Astrocyte (in vitro differentiated cells and primary cell): ENCODE measurements around the gene DENND4C. TPM values are rescaled to one million over a fixed set of nuclear protein-coding genes. Genes with fewer than 3 reads are reported as not detected.
"Not testable (repeated sequence)": the region's sequence is repeated elsewhere in the genome, so short reads cannot be mapped to it uniquely, and the experiment has no call there.

Experiments used
- DNase-seq: peaks from one replicate; pipeline ENCODE4 v3.0.0-alpha.2; 2010; ENCODE audit warnings: low read depth
- FAIRE-seq: peaks from 2 replicates; lab custom pipeline; 2011; peaks lifted over from hg19 to GRCh38; lab: Jason Lieb, UNC
- H2AFZ ChIP-seq: 2 replicates; pipeline ENCODE4 v1.6.0; 2012; ENCODE audit warnings: low read depth, low read length, inconsistent platforms
- H3K27ac ChIP-seq: 2 replicates; pipeline ENCODE4 v1.5.1; 2011; ENCODE audit warnings: low read depth, low read length, inconsistent platforms
- H3K27me3 ChIP-seq: 2 replicates; pipeline ENCODE4 v1.6.0; 2011; ENCODE audit warnings: low read length, inconsistent platforms; ENCODE audit not compliant: insufficient read depth
- H3K36me3 ChIP-seq: 2 replicates; pipeline ENCODE4 v1.5.1; 2011; ENCODE audit warnings: low read length, inconsistent platforms; ENCODE audit not compliant: insufficient read depth
- H3K4me1 ChIP-seq: 2 replicates; pipeline ENCODE4 v1.5.1; 2011; ENCODE audit warnings: low read length, inconsistent platforms; ENCODE audit not compliant: insufficient read depth
- H3K4me2 ChIP-seq: 2 replicates; pipeline ENCODE4 v1.6.0; 2012; ENCODE audit warnings: low read length, inconsistent platforms
- H3K4me3 ChIP-seq: 2 replicates; pipeline ENCODE4 v1.5.1; 2011; ENCODE audit warnings: low read depth, mild to moderate bottlenecking, low read length, inconsistent platforms; ENCODE audit not compliant: insufficient read depth
- H3K79me2 ChIP-seq: 2 replicates; pipeline ENCODE4 v1.6.0; 2012; ENCODE audit warnings: mild to moderate bottlenecking, low read length, inconsistent platforms; ENCODE audit not compliant: insufficient read depth
- H3K9ac ChIP-seq: 2 replicates; pipeline ENCODE4 v1.6.0; 2012; ENCODE audit warnings: mild to moderate bottlenecking, low read length, inconsistent platforms
- H3K9me3 ChIP-seq: 2 replicates; pipeline ENCODE4 v1.5.1; 2012; ENCODE audit warnings: low read depth, mild to moderate bottlenecking, low read length, inconsistent platforms; ENCODE audit not compliant: insufficient read depth
- H4K20me1 ChIP-seq: 2 replicates; pipeline ENCODE4 v1.6.0; 2012; ENCODE audit warnings: low read length, inconsistent platforms; ENCODE audit not compliant: insufficient read depth
- H3K27ac Mint-ChIP-seq: one replicate; pipeline ENCODE4 v1.8.0; 2021; ENCODE audit warnings: mild to moderate bottlenecking, mixed read lengths; ENCODE audit not compliant: unreplicated experiment
- H3K27me3 Mint-ChIP-seq: one replicate; pipeline ENCODE4 v1.8.0; 2021; ENCODE audit warnings: low read depth, mixed read lengths; ENCODE audit not compliant: unreplicated experiment
- H3K36me3 Mint-ChIP-seq: one replicate; pipeline ENCODE4 v1.8.0; 2021; ENCODE audit warnings: low read depth, mixed read lengths; ENCODE audit not compliant: unreplicated experiment
- H3K4me1 Mint-ChIP-seq: one replicate; pipeline ENCODE4 v1.8.0; 2021; ENCODE audit warnings: low read depth, mixed read lengths; ENCODE audit not compliant: unreplicated experiment
- H3K4me3 Mint-ChIP-seq: one replicate; pipeline ENCODE4 v1.8.0; 2021; ENCODE audit warnings: mild to moderate bottlenecking, moderate library complexity, mixed read lengths; ENCODE audit not compliant: unreplicated experiment
- H3K9me3 Mint-ChIP-seq: one replicate; pipeline ENCODE4 v1.8.0; 2021; ENCODE audit warnings: mild to moderate bottlenecking, mixed read lengths; ENCODE audit not compliant: unreplicated experiment
- EZH2 ChIP-seq: IDR thresholded peaks from 2 replicates; pipeline ENCODE4 v1.6.1; 2012; ENCODE audit warnings: mild to moderate bottlenecking, low read length, inconsistent platforms; ENCODE audit not compliant: insufficient read depth
- total RNA-seq: library from RNA; stranded (reverse); gene quantifications from 2 replicates; pipeline ENCODE4 v1.2.1, GENCODE V29; 2021
- TF ChIP-seq, protein P1 (sequence below): IDR thresholded peaks from 2 replicates; pipeline ENCODE4 v1.5.1; 2011; ENCODE audit warnings: low read depth, mild to moderate bottlenecking, inconsistent platforms, low read length, moderate library complexity; ENCODE audit not compliant: insufficient read depth

The DENND4C gene
- total RNA-seq, 1 donor from 2014 or later, result 19.6 TPM

- Mint-ChIP-seq H3K27me3 (no peaks in the 10 kb centered on the region), H3K27ac (no peak overlapping the region), H3K4me1 (peaks cover 4% of the 10 kb centered on the region), H3K36me3 (no peaks in the 10 kb centered on the region), H3K4me3 (no peak overlapping the region), H3K9me3 (peaks cover 4% of the 10 kb centered on the region)
- no peaks in the 10 kb centered on the region for H3K36me3 ChIP-seq
- H3K9me3 ChIP-seq, result no peaks in the 10 kb centered on the region
- no peak for TF ChIP-seq EZH2
- TF ChIP-seq, protein P1, sequence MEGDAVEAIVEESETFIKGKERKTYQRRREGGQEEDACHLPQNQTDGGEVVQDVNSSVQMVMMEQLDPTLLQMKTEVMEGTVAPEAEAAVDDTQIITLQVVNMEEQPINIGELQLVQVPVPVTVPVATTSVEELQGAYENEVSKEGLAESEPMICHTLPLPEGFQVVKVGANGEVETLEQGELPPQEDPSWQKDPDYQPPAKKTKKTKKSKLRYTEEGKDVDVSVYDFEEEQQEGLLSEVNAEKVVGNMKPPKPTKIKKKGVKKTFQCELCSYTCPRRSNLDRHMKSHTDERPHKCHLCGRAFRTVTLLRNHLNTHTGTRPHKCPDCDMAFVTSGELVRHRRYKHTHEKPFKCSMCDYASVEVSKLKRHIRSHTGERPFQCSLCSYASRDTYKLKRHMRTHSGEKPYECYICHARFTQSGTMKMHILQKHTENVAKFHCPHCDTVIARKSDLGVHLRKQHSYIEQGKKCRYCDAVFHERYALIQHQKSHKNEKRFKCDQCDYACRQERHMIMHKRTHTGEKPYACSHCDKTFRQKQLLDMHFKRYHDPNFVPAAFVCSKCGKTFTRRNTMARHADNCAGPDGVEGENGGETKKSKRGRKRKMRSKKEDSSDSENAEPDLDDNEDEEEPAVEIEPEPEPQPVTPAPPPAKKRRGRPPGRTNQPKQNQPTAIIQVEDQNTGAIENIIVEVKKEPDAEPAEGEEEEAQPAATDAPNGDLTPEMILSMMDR, result no peak
- no peaks in the 10 kb centered on the region for H3K79me2 ChIP-seq
- H2AFZ ChIP-seq, result no peak overlapping the region
- H3K4me1 ChIP-seq, result no peaks in the 10 kb centered on the region
- no peak overlapping the region for H3K4me3 ChIP-seq
- no peaks in the 10 kb centered on the region for H4K20me1 ChIP-seq
- FAIRE-seq, result no peak
- H3K4me2 ChIP-seq, result no peak overlapping the region
- H3K27me3 ChIP-seq, result no peaks in the 10 kb centered on the region
- H3K27ac ChIP-seq, result no peak overlapping the region
- DNase-seq, result no peak
- H3K9ac ChIP-seq, result no peak overlapping the region
These were observed 155.5 kb downstream of the DENND4C start for GRCh38 chr9:19385786-19386501.

DNA sequence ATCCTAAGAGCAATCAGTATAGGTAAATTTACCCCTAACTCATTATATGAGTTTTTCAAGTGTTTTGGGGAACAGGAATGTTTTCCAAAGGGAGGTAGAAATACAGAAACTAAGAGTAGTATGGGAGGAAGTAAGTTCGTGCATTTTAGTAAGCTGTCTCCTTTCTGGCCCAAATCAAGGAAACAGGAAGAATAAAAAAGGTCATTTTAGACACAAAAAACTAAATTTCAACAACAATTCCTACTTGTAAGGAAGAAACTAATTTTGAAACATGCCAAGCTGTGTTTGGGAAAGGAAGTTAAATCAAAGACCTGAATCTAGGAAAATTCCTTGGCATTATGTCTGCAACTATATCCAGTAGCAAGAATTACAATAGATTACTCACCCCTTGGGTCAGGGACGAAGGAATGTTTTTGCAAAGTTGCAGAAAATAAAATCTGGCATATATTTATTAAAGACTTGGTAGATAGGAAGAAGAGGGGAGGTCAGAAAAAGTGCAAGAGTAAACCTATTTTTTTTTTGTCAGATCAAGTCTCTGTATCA, 156.1 kb downstream of the DENND4C start:
- TF ChIP-seq, protein P1, result no peak
- TF ChIP-seq EZH2, result no peak
- H3K4me2 ChIP-seq, result peak overlapping the region; percentile 23
- no peak overlapping the region for H3K27ac ChIP-seq
- H3K4me3 ChIP-seq, result no peak overlapping the region
- no peaks in the 10 kb centered on the region for H3K79me2 ChIP-seq
- Mint-ChIP-seq H3K4me1 (no peaks in the 10 kb centered on the region), H3K9me3 (peaks cover 4% of the 10 kb centered on the region), H3K4me3 (no peak overlapping the region), H3K27ac (no peak overlapping the region), H3K27me3 (no peaks in the 10 kb centered on the region), H3K36me3 (no peaks in the 10 kb centered on the region)
- DNase-seq, result no peak
- H3K4me1 ChIP-seq, result no peaks in the 10 kb centered on the region
- H3K9me3 ChIP-seq, result no peaks in the 10 kb centered on the region
- H2AFZ ChIP-seq, result no peak overlapping the region
- peak; percentile 20 for FAIRE-seq
- H3K36me3 ChIP-seq, result no peaks in the 10 kb centered on the region
- H4K20me1 ChIP-seq, result no peaks in the 10 kb centered on the region
- H3K9ac ChIP-seq, result no peak overlapping the region
- no peaks in the 10 kb centered on the region for H3K27me3 ChIP-seq

DNA sequence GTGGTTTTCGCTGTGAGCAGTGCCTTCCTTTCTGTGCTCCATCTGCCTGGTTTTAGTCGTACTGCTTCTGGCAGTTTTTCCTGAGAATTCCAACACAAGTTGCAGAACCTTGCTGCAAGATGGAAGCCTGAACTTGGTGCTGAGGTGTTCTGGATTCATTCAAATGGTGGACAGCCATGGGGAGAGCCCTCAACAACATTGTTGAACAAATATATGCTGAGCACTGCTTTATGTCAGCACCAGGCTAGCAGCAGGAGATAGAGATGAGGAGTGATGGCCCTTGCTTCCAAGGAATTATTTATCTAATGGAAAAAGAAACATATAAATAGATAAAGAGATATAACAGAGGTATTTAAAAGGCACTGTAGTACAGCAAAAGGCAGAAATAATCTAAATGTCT, 156.8 kb downstream of the DENND4C start:
- Mint-ChIP-seq H3K36me3 (no peaks in the 10 kb centered on the region), H3K4me1 (no peaks in the 10 kb centered on the region), H3K27ac (no peak overlapping the region), H3K9me3 (peaks cover 4% of the 10 kb centered on the region), H3K4me3 (no peak overlapping the region), H3K27me3 (no peaks in the 10 kb centered on the region)
- H3K4me3 ChIP-seq, result no peak overlapping the region
- no peaks in the 10 kb centered on the region for H3K79me2 ChIP-seq
- no peaks in the 10 kb centered on the region for H4K20me1 ChIP-seq
- FAIRE-seq, result no peak
- no peak for TF ChIP-seq EZH2
- H2AFZ ChIP-seq, result no peak overlapping the region
- H3K4me2 ChIP-seq, result peak overlapping the region; percentile 9
- no peak for DNase-seq
- no peaks in the 10 kb centered on the region for H3K36me3 ChIP-seq
- no peaks in the 10 kb centered on the region for H3K9me3 ChIP-seq
- H3K4me1 ChIP-seq, result no peaks in the 10 kb centered on the region
- no peak overlapping the region for H3K9ac ChIP-seq
- no peak overlapping the region for H3K27ac ChIP-seq
- H3K27me3 ChIP-seq, result no peaks in the 10 kb centered on the region

- not testable (repeated sequence) for H3K9me3 ChIP-seq, H3K4me3 ChIP-seq, H3K27ac ChIP-seq, H3K4me3 Mint-ChIP-seq, H3K9me3 Mint-ChIP-seq, H3K4me1 ChIP-seq, H3K36me3 Mint-ChIP-seq, H3K27ac Mint-ChIP-seq, H4K20me1 ChIP-seq, H2AFZ ChIP-seq, H3K4me1 Mint-ChIP-seq, DNase-seq, H3K79me2 ChIP-seq, H3K27me3 ChIP-seq, H3K27me3 Mint-ChIP-seq, H3K4me2 ChIP-seq, H3K9ac ChIP-seq, FAIRE-seq, H3K36me3 ChIP-seq
These were observed 159.0 kb downstream of the DENND4C start for GRCh38 chr9:19389539-19389938.
